Dermis microvascular lymphatic vessel endothelial cell (primary cell): Measurements from ENCODE around the gene ACR. TPM values are rescaled to one million over a fixed set of nuclear protein-coding genes. Genes with fewer than 3 reads are reported as not detected.

Source experiments
- DNase-seq, 2 donors: peaks; one replicate each; pipeline versions ENCODE4 v3.0.0 to v3.0.0-alpha.2; 2010; ENCODE audit warnings: low read depth in 2 of 2
- total RNA-seq: library from RNA; depleted of rRNA; stranded (reverse); fragments of >200 nt; gene quantifications from 2 replicates; pipeline ENCODE4 v1.2.1, GENCODE V29; 2014

Gene ACR
- total RNA-seq, 1 donor from 2014 or later: under 0.01 TPM

DNA sequence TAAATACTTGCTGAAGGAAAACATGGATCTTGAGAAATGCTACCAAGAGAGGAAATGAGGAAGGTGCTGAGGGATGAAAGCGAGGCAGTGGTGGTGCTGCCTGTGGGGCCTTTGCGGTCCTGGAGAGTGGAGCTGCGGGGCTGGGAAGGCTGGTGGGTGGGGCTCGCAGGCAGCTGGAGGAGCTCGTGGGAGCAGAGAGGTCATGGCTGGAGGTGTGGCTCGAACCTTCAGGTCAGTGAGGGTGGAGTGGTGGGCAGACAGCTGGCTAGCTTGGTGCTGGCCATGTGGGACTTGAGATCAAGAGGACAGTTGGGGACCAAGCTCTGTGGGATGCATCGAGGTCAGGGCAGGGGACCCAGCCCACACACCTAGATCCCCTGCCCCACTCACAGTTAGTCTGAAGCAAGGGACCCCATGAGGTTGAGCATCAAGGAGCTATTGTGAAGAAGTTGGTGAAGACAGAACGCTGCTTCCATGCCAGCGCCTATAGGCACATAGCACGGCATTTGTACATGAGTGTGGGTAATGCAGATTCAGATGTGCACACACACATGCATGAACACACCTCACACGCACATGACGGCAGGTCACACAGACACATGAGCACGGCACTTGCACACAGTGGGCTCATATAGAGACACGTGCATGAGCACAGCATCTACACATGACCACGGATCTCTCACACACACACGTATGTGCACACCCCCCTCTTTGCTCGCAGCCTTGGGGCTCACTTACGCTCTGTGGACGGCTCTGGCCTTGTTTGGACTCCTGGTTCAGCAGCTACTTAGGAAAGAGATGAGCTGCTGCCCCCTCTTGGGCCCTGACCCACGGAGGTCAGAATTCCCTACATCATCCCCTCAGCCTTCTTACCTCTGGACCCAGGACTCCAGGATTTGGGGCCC is 34.9 kb upstream of the ACR start:
- no peak for DNase-seq

DNA sequence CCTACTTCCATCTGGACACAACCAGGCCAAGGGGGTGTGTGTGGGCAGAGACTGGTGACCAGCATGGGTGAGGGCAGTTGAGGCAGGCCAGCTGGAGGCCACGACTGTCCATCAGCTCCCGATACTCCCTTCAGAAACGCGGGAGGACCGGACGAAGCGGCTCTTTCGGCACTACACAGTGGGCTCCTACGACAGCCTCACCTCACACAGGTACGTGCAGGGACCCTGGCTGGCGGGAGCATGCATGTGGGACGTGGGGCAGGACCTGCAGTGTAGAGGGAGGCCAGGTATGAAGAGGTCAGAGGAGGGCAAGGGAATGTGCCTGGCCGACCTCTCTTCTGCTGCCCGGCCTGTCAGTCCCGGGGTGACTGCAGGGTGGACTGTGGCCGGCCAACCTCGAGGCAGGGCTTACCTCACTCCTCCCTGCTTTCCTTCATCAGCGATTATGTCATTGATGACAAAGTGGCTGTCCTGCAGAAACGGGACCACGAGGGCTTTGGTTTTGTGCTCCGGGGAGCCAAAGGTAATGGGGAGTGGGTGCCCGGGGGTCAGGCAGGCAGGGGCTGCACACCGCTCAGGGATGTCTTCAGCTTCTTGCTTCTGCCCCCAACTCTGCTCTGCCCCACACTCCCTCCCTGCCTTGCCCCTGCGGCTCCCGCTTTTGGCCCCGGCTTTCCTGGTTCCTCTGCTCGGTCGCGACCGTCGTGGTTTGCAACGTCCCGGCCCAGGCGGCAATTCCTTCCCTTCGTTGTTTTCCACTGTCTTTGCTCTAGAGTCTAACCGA is 34.1 kb upstream of the ACR start:
- no peak for DNase-seq

DNA sequence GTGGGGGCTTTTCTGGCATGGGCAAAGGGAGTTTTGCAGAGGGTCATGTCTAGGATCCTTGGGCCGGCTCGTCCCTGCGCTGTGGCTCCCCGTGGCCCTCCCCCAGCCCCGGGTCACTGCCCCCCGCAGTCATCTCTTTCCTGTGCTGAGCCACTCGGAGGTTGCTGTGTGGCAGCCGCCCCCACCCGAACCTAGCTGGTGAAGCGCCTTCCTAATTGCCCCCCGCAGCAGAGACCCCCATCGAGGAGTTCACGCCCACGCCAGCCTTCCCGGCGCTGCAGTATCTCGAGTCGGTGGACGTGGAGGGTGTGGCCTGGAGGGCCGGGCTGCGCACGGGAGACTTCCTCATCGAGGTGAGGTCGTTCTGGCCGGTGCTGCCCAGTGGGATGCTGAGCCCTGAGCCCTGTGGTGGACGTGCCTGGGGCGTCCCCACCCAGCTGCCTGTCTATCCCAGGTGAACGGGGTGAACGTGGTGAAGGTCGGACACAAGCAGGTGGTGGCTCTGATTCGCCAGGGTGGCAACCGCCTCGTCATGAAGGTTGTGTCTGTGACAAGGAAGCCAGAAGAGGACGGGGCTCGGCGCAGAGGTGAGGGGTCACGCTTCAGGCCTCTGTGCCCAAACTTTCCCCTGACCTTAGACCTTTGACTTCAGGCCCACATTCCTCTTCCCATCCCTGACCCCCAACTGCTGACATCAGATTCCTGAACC is 33.3 kb upstream of the ACR start:
- no peak for DNase-seq

DNA sequence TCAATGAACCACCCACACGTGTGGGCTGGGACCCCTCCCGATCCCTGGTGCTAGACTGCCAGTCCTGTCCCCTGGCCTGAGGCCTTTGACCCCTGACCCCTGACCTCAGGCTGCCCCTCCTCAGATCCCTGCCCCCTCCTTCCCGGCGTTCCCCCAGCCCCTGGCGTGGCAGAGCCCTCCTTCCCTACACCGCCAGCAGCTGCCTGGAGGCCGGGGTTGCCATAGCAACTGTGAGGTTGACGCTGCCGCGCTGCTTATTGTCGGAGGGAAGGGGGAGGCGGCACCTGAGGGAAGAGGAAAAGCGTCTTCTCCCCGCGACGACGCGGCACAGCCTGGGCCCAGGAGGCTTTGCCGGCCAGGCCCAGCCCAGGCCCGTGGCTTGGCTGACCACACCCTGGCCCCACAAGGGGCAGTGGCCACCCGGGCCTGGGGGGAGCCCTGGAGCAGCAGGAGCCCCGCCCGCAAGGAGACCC is 32.7 kb upstream of the ACR start:
- DNase-seq: peak; percentile 15 to 79

DNA sequence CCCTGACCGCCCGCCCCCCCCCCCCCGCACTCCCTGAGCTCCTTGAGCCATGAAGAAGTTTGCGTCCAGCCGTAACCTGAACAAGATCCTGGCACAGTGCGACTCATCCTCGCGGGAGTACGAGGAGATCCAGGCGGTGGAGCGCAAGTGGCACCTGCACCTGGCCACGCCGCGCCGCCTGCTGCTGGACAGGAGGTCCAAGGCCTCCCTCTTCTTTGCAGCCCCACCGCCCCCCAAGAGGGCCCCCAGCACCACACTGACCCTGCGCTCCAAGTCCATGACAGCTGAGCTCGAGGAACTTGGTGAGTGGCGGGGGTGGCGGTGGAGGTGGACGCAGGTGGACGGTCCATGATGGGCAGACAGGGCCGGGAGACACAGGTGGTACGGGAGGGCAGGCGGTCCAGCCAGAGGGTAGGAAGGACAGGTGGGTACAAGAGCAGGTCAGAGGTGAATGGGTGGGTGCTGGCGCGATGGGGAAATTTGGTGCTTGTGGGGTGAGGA is 32.1 kb upstream of the ACR start:
- no peak for DNase-seq

DNA sequence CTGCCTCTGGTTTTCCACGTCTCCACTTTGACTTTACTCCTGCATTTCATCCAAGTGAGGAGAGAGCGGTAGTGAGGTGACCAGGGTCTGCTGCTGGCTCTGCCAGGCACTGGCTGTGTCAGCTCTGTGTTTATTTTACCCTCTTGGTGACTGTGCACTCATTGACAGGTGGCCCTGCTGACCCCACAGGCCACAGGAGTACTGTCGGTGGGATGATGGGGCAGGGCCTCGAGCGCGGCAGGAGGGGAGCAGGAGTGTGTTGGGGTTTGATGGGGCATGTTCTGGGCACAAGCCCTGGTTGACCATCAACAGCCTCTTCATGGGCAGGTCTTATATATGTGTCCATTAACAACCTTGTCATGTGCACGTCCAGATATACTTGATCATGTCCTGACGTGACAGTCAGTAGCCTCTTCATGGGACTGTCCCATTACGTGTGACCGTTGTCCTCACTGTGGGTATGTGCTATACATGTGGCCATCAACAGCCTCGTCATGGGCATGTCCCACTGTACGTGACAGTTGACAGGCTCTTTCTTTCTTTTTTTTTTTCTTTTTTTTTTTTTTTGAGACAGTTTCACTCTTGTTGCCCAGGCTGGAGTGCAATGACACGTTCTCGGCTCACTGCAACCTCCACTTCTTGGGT is 31.4 kb upstream of the ACR start:
- DNase-seq: no peak

DNA sequence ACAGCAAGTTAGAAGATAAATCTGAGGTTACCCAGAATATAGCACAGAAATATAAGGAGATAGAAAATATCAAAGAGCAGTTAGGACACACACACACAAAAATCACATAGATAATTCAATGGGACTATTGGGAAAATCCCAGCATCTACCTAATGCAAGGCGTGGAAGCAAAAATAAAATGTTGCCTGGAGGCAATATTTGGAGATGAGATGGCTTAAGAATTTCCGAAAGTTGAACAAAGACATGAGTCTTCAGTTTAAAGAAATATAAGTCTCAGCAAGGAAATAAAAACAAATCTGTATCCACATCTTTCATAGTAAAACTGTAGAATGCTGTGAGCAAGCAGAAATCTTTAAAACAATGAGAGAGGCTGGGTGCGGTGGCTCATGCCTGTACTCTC is 29.5 kb upstream of the ACR start:
- no peak for DNase-seq

DNA sequence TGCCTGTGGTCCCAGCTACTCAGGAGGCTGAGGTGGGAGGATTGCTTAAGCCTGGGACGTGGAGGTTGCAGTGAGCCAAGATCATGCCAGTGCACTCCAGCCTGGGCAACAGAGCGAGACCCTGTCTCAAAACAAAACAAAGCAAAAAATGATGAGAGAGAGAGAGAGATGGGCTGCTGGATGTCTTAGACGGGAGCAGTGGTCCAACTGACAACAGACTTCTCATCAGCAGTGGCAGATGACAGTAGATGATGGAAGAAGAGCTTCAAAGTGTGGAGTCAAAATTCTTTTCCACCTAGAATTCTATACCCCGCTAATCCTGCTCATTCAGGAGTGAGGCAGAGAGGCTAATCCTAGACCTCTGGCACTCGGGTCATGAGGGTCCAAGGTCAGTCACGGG is 29.0 kb upstream of the ACR start:
- DNase-seq: no peak

DNA sequence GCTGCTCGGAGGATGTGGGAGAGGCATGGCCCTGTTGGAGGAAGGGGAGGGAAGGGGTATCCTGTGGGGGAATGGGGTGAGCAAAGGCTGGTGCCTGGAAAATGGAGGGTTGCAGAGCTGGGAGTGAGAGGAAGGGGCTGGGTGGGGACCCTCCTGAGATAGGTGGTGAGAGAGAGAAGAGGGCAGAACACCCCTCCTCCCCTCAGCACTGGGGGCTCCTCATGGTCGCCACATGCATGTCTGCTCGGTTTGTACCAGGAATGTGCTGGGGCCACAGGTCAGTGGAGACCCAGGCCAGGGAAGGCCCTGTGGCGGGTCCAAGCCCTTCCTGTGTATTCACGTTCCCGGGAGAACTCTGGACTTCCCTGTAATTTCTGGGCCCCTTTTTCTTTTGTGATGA is 27.8 kb upstream of the ACR start:
- no peak for DNase-seq

DNA sequence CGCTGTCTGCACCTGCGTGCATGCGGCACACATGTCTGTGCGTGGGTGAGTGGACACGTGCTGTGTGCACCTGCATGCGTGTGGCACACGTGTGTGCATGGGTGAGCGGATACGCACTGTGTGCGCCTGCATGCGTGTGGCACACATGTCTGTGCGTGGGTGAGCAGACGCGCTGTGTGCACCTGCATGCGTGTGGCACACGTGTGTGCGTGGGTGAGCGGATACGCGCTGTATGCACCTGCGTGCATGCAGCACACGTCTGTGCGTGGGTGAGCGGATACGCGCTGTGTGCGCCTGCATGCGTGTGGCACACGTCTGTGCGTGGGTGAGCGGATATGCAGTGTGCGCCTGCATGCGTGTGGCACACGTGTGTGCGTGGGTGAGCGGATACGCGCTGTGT is 27.1 kb upstream of the ACR start:
- no peak for DNase-seq

DNA sequence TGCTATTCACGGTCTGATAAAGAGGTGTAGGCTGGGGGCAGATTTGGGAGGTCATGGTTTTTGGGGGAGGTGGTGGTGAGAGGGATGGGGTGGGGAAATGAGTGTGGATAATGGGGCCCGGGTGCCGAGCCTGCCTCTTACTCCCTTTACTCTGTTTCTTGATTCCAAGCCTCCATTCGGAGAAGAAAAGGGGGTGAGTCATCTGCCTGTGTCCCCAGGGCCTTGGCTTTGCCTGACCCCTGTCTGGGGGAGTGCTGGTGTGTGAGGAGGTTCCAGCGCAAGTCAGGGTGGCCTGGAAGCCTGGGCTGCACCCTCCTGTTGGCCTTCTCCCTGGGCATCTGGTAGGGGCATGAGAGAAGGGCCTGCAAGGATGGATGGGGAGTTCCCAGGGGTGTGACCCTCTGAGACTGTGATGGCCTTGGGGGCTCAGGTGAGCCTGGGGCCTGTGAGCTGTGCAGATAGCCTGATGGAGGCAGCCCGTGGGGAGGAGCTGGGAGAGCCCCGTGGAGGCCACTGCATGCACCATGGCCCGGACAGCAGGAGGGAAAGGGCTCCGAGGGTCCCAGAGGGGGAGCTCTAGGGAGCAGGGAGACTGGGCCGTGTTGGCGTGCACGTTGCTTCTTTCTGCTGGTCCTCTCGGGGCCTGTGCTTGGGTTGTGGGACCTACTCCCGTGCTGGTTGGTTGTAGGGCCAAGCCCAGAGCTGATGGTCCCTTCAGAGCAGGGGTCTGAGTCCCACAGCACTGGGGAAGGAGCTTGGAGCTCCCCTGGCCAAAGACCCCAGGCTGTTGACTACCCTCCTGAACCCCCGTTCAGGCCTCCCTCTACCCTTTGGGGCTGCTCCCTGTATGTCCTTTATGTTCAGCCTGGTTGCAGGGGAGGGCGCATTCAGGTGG is 26.3 kb upstream of the ACR start:
- no peak for DNase-seq

DNA sequence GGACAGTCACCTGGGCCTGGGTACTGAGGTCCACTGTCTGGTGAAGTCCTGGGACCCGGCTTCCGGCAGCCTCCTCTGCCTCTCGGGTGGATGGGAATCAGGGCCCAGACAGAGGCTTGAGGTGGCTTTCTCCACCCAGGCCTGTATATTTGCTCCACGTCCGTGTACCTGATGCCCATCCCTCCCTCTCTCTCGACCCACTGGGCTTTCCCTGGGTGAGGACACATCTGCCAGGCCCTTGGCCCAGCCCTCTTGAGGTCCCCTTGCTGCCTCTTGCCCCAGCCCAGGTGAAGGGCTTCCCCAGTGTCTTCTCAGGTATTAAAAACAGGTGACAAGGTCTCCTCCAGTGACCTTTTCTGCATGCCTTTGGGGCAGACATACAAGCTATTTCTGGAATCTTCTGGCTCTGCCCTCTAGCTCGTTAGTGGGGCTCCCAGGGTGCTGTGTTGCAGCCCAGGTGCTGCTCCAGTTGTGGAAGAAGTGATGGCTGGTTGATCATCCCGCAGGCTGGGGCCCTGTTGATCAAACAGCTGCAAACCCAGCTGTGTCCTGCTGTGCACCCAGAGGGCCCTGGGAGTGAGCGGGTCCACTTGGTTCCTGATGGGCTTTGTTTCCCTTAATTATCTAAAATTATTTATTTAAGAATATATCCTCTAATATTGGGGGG is 25.5 kb upstream of the ACR start:
- no peak for DNase-seq

DNA sequence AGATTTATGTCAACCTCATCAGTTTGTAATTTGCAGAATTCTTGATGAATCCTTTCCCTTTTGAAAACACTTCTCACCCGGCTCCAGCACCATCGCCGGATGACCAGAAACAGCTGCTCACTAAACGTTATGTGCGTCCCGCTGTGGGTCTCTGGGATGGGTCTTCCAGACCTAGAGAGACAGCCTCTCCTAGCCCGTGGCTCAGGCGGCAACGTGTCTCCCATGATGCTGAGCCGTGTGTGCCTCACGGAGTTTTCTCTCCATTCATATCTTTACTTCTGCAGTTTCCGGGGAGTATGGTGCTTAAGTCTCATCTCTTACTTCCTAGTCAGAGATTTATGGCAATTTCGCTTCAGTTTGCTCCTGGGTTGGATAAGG is 25.0 kb upstream of the ACR start:
- DNase-seq: no peak

DNA sequence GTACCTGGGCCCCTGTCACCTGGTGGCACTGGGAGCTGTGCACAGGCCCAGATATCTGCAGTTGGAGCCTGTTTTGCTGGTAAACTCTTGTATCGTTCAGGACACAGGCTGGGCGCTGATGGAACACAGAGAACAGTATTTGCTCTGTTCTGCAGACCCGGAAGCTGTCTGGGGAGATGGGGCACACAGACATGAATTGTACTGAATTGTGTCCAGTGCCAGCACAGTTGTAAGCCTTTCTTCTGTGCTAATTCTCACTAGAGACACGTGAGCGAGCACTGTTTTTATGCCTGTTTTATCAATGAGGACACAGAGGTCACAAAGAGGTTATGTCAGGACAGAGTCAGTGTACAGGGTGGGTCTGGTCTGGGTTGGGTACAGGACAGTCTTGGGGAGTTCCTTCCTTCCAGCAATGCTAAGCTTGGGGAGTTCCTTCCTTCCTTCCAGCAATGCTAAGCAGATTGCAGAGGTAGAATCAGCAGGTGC is 24.4 kb upstream of the ACR start:
- DNase-seq: no peak

DNA sequence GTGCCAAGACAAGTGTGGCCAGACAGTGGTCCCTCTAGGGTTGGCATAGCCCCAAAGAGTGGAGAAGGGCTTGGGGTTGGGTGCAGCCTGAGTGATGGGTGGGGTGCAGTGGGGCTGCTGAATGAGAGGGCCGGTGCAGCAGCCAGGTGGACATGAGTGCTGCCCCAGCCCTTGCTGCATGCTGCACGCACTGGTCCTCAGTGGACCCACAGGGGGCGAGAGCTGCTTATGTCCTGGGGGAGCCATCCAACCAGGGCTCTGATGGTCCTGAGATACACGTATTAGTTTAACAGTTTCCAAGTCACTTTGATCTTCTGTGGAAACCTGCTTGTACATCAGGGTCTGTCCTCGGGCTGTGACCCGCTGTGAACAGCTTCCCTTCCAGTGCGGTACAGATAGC is 23.9 kb upstream of the ACR start:
- DNase-seq: no peak

DNA sequence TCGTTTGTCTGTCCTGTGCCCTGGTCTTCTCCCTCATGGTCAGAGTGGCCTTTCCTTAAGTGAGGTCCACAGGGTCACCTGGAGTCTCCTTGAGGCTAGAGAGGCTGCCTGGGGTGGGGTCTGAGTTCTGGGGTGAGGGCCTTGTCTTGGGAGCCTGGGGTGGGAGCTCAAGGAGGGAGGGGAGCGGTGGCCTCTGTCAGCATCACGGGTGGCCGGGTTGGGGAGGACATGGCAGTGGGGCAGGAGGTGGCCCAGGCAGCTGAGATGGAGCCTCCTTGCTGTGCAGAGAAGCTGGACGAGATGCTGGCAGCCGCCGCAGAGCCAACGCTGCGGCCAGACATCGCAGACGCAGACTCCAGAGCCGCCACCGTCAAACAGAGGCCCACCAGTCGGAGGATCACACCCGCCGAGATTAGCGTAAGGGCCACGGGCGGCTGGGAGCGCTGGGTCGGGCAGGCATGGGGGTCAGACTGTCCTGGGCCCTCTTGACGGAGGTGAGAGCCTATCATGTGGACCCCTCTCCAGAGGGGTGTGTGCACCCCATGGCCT is 23.3 kb upstream of the ACR start:
- no peak for DNase-seq

DNA sequence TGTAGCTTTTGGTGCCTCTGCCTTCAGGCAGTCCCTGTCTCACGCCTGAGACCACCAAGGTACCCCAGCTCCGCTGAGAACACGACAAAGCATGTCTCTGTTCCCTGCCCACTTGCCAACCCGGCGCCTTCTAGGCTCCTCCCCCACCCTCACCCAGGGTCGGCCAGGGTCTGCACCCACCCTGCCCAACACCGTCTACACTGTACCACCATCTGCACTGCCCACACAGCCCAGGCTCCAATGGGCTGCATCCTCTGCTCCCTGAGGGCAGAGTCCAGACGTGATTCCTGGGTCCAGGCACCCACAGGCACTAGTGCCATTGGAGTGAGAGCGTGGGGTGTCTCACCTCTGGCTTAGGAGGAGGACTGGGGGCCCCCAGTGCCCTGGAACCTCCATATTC is 22.8 kb upstream of the ACR start:
- no peak for DNase-seq

DNA sequence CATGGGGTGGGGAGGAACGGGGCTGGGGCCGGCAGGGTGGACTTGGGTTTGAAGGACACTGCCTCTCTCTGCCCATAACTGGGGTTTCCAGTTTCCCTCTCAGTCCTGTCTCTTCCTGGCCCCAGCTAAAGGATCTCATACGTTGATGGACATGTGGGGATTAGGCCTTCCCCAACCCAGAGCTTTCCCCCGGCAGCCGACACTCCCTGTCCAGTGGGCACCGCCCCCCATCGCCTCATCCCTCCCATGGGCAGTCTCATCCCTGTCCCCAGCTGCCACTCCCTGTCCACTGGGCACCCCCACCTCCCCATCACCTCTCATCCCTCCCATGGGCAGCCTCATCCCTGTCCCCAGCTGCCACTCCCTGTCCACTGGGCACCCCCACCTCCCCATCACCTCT is 22.2 kb upstream of the ACR start:
- no peak for DNase-seq

DNA sequence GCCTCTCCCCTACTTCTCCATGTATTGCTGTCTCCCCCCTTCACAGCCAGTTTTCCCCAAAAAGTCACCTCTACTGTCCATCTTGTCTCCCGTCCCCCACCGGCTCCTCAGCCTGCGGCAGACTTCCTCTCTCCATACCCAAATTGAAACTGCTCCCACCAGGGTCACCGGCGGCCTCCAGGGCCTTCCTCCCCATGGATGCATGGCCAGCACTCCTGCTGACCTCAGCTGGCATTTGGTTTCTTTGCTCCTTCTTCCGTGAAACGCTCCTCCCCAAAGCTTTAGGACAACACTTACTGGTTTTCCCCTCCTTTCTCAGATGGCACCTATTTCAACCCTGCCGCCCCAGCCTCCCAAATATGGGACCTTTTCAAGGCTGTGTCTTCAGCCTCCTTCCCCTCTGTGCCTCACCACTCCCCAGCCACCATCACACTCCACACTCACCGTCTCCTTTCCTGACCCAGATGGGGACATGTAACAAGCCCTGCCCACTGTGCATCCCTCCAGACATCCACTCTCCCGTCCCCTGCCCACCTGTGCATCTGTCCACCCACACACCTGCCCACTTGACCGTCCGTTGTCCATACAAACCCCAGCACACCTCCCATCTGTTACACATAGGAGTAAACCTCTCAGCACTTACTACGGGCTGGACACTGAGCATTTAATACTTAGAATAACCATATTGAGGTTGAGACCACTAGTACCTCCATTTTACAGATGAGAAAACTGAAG is 21.5 kb upstream of the ACR start:
- no peak for DNase-seq
